ENCODE data around the gene TNIK. TPM values are rescaled to one million over a fixed set of nuclear protein-coding genes. Genes with fewer than 3 reads are reported as not detected.

The TNIK gene
- total RNA-seq, 1 experiment from 2014 or later: 0.47 TPM

DNA sequence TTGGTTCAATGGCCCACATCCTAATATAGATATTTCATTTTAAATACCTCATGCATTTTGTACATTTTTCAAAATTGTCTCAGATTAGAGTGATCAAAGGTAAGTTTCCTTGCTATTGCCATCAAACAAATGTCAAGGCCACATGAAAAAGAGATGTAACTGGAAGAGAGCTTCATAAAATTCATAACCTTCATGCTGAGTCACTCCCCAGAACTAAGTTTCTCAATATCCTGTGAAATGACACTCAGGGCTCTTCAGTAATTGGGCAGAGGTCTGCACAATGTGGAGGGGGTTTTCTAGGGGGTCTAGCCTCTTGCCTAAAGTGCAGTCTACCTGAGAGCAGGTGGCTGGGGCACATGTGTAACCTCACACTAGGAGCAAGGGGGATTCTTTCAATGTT lies 281.5 kb downstream of the TNIK start:
- H3K27me3 ChIP-seq (replicated peaks): no peaks in the 10 kb centered on the region
- no peak overlapping the region for H3K27ac ChIP-seq
- H3K9me3 ChIP-seq (replicated peaks): no peaks in the 10 kb centered on the region
- no peak for DNase-seq (ENCODE audit: low read depth in 1 of 2, low spot score in 2 of 2)
- no peaks in the 10 kb centered on the region for H3K36me3 ChIP-seq
- H3K4me3 ChIP-seq: no peak overlapping the region
- no peaks in the 10 kb centered on the region for H3K4me1 ChIP-seq (replicated peaks)

- Histone ChIP-seq H3K4me1 (replicated peaks) (no peaks in the 10 kb centered on the region), H3K4me3 (no peak overlapping the region), H3K27ac (no peak overlapping the region), H3K36me3 (no peaks in the 10 kb centered on the region), H3K9me3 (replicated peaks) (no peaks in the 10 kb centered on the region), H3K27me3 (replicated peaks) (no peaks in the 10 kb centered on the region)
- DNase-seq (ENCODE audit: low read depth in 1 of 2, low spot score in 2 of 2): no peak
Measured at GRCh38 chr3:171177553-171177952, 282.7 kb downstream of the TNIK start.

- Histone ChIP-seq H3K27me3 (replicated peaks) (no peaks in the 10 kb centered on the region), H3K27ac (no peak overlapping the region), H3K36me3 (no peaks in the 10 kb centered on the region), H3K4me1 (replicated peaks) (no peaks in the 10 kb centered on the region), H3K4me3 (no peak overlapping the region), H3K9me3 (replicated peaks) (no peaks in the 10 kb centered on the region)
- DNase-seq (ENCODE audit: low read depth in 1 of 2, low spot score in 2 of 2): no peak
Measured at GRCh38 chr3:171177056-171177455, 283.1 kb downstream of the TNIK start.

- no peak for DNase-seq (ENCODE audit: low read depth in 1 of 2, low spot score in 2 of 2)
- Histone ChIP-seq H3K27me3 (replicated peaks) (no peaks in the 10 kb centered on the region), H3K9me3 (replicated peaks) (no peaks in the 10 kb centered on the region), H3K36me3 (no peaks in the 10 kb centered on the region), H3K4me3 (no peak overlapping the region), H3K27ac (no peak overlapping the region), H3K4me1 (replicated peaks) (no peaks in the 10 kb centered on the region)
Measured at GRCh38 chr3:171176244-171176933, 283.8 kb downstream of the TNIK start.

GRCh38 chr3:171175741-171176234 lies 284.4 kb downstream of the TNIK start:
- Histone ChIP-seq H3K36me3 (no peaks in the 10 kb centered on the region), H3K27me3 (replicated peaks) (no peaks in the 10 kb centered on the region), H3K27ac (no peak overlapping the region), H3K4me1 (replicated peaks) (no peaks in the 10 kb centered on the region), H3K9me3 (replicated peaks) (no peaks in the 10 kb centered on the region), H3K4me3 (no peak overlapping the region)
- no peak for DNase-seq (ENCODE audit: low read depth in 1 of 2, low spot score in 2 of 2)

DNA sequence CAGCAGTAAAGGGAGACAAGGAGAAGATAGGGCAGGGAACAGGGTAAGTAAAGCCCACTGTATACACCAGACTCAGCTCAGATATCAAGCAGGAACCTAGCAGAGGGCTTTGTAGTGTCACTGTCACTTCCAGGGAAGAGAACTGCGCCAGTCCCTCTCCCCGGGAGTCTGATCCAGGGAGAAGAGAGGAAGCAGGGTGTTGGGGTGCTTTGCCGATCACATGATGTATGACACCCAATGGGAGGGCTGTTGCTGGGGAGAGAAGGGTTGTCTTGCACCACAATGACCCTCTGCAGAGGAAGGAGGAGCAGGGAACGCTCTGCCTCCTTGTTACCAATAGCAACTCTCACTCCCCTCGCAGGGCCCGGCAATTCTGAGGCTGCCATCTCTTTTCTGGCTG lies 286.5 kb downstream of the TNIK start:
- DNase-seq (ENCODE audit: low read depth in 1 of 2, low spot score in 2 of 2): no peak
- no peaks in the 10 kb centered on the region for H3K27me3 ChIP-seq (replicated peaks)
- no peaks in the 10 kb centered on the region for H3K36me3 ChIP-seq
- H3K4me3 ChIP-seq: no peak overlapping the region
- H3K27ac ChIP-seq: no peak overlapping the region
- H3K4me1 ChIP-seq (replicated peaks): no peaks in the 10 kb centered on the region
- H3K9me3 ChIP-seq (replicated peaks): no peaks in the 10 kb centered on the region

DNA sequence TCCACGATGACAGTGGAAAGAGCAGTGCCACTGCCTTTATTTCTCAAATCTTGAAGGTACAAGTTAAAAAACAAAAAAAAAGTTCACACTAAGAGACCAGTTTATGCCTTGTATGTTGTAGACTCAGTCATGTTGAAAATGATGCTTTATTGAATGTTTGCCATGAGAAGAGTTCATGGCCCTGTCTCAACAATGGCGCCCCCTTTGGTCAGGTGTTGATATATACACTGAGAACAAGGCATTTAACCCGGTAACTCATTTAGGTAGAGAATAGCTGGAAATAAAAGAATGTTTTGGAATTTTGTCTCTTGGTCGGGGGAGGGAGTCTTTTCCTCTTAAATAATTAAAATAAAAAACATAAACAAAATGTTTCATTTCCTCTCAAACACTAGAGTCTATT lies 288.1 kb downstream of the TNIK start:
- H3K4me1 ChIP-seq (replicated peaks): no peaks in the 10 kb centered on the region
- no peaks in the 10 kb centered on the region for H3K9me3 ChIP-seq (replicated peaks)
- DNase-seq (ENCODE audit: low read depth in 1 of 2, low spot score in 2 of 2): no peak
- no peak overlapping the region for H3K27ac ChIP-seq
- H3K4me3 ChIP-seq: no peak overlapping the region
- H3K27me3 ChIP-seq (replicated peaks): no peaks in the 10 kb centered on the region
- H3K36me3 ChIP-seq: no peaks in the 10 kb centered on the region

DNA sequence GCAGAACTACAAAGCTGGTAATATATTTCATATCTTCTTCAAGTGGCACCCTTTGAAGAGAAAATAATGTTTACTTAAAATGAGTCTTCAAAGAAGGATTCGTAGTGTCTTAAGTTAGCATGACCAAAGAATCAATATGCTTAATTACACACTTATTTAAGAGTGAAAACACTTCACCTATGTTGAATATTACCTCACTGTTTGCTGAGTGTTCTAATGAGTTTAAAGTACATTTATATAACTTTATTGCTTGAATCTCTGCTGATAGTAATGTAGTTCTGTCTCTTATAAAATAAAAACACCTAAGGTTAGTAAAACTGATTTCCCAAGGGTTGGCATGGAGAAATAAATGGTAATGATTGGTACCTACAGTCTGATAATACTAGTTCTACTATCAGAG lies 290.3 kb downstream of the TNIK start:
- H3K4me1 ChIP-seq (replicated peaks): no peaks in the 10 kb centered on the region
- H3K4me3 ChIP-seq: no peak overlapping the region
- no peak overlapping the region for H3K27ac ChIP-seq
- no peak for DNase-seq (ENCODE audit: low read depth in 1 of 2, low spot score in 2 of 2)
- H3K27me3 ChIP-seq (replicated peaks): no peaks in the 10 kb centered on the region
- no peaks in the 10 kb centered on the region for H3K36me3 ChIP-seq
- H3K9me3 ChIP-seq (replicated peaks): no peaks in the 10 kb centered on the region

- Histone ChIP-seq H3K4me1 (replicated peaks) (no peaks in the 10 kb centered on the region), H3K27me3 (replicated peaks) (no peaks in the 10 kb centered on the region), H3K4me3 (no peak overlapping the region), H3K9me3 (replicated peaks) (no peaks in the 10 kb centered on the region), H3K36me3 (no peaks in the 10 kb centered on the region), H3K27ac (no peak overlapping the region)
- DNase-seq (ENCODE audit: low read depth in 1 of 2, low spot score in 2 of 2): no peak
Measured at GRCh38 chr3:171169443-171169842, 290.8 kb downstream of the TNIK start.

GRCh38 chr3:171168551-171168950 lies 291.7 kb downstream of the TNIK start:
- DNase-seq (ENCODE audit: low read depth in 1 of 2, low spot score in 2 of 2): no peak
- Histone ChIP-seq H3K4me3 (no peak overlapping the region), H3K27ac (no peak overlapping the region), H3K4me1 (replicated peaks) (no peaks in the 10 kb centered on the region), H3K36me3 (no peaks in the 10 kb centered on the region), H3K27me3 (replicated peaks) (no peaks in the 10 kb centered on the region), H3K9me3 (replicated peaks) (no peaks in the 10 kb centered on the region)

DNA sequence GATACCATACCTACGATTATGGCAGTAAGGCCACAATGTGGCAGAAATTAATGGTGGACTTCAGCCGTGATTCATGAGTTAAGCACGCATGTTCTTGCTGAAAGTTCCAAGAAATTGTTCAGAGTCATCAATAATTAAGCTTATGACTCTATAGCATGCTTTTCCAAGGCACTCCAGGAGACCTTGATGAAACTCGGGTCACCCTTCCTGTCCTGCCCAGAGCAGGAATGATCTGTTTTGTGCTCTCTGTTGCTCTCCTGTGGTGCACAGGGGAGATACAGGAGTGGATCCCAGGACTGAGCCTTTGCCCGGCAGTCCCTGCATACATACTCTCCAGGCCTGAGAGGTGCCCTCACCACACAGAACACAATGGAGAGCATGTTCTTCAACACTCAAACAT lies 292.1 kb downstream of the TNIK start:
- Histone ChIP-seq H3K4me3 (no peak overlapping the region), H3K9me3 (replicated peaks) (no peaks in the 10 kb centered on the region), H3K27me3 (replicated peaks) (no peaks in the 10 kb centered on the region), H3K36me3 (no peaks in the 10 kb centered on the region), H3K27ac (no peak overlapping the region), H3K4me1 (replicated peaks) (no peaks in the 10 kb centered on the region)
- DNase-seq (ENCODE audit: low read depth in 1 of 2, low spot score in 2 of 2): no peak

DNA sequence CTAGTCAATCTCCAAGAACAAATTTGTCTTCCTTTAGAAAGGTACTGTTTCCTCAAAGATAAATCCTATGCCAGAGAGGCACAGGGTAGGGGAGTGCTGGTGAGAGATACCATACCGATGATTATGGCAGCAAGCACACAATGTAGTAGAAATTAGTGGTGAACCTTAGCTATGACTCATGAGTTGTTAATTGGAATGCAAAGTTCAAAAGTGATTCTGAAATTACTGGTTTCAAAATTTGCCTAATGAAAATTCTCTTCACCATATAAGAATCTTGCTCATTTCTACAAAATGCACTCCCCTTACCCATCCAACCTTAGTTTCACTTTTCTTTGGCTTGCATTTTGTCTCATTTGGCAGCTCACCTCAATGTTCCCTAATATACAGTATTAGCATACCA lies 294.2 kb downstream of the TNIK start:
- Histone ChIP-seq H3K4me1 (replicated peaks) (no peaks in the 10 kb centered on the region), H3K9me3 (replicated peaks) (no peaks in the 10 kb centered on the region), H3K36me3 (no peaks in the 10 kb centered on the region), H3K27ac (no peak overlapping the region), H3K27me3 (replicated peaks) (no peaks in the 10 kb centered on the region), H3K4me3 (no peak overlapping the region)
- DNase-seq (ENCODE audit: low read depth in 1 of 2, low spot score in 2 of 2): no peak

DNA sequence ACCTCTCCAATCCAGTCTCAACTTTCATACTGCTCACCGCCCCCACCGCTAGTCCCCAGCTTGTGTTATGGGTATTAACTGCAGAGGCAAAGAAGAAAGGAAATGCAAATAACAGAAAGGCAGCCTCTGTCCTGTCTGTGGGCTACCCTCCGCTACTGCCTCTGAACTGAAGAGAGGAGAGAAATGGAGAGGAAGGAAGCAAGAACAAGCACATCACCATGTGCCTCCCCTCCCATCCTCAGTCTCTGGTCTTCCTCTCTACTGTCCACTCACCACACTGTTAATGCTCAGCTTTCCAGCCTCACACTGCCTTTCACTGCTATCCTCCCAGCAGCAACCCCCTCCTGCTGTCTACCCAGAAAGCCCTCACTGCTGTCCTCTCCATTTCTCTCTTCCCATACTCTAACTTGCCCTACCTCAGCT lies 294.7 kb downstream of the TNIK start:
- H3K36me3 ChIP-seq: no peaks in the 10 kb centered on the region
- H3K9me3 ChIP-seq (replicated peaks): no peaks in the 10 kb centered on the region
- no peak for DNase-seq (ENCODE audit: low read depth in 1 of 2, low spot score in 2 of 2)
- H3K27ac ChIP-seq: no peak overlapping the region
- no peaks in the 10 kb centered on the region for H3K4me1 ChIP-seq (replicated peaks)
- no peaks in the 10 kb centered on the region for H3K27me3 ChIP-seq (replicated peaks)
- no peak overlapping the region for H3K4me3 ChIP-seq

GRCh38 chr3:171164067-171164465 lies 296.1 kb downstream of the TNIK start:
- no peaks in the 10 kb centered on the region for H3K9me3 ChIP-seq (replicated peaks)
- H3K4me3 ChIP-seq: no peak overlapping the region
- no peak for DNase-seq (ENCODE audit: low read depth in 1 of 2, low spot score in 2 of 2)
- H3K27me3 ChIP-seq (replicated peaks): no peaks in the 10 kb centered on the region
- H3K4me1 ChIP-seq (replicated peaks): no peaks in the 10 kb centered on the region
- no peaks in the 10 kb centered on the region for H3K36me3 ChIP-seq
- no peak overlapping the region for H3K27ac ChIP-seq

All from SJSA1 (cell line).